Prostate gland (tissue), 2 donors: ENCODE results near the gene LENG9.
"Not testable (repeated sequence)": the region's sequence is repeated elsewhere in the genome, so short reads cannot be mapped to it uniquely, and the experiment has no call there.

Experiments
- POLR2A ChIP-seq: fragments of 450-650 bp; IDR thresholded peaks from one replicate; pipeline ENCODE4 v1.6.1; 2016; ENCODE audit warnings: antibody characterized with exemption, mild to moderate bottlenecking
- TF ChIP-seq, protein P1 (sequence below), 4 experiments: fragments of 200-600 bp in 2 of 4; fragments of 450-650 bp in 2 of 4; sonication (generic) in 2 of 4; IDR thresholded peaks; 1 replicate in 3 of 4; 2 replicates in 1 of 4; pipeline ENCODE4 v1.5.1; 2016 to 2019; ENCODE audit warnings: antibody characterized with exemption in 4 of 4, mild to moderate bottlenecking in 2 of 4, moderate library complexity in 2 of 4

DNA sequence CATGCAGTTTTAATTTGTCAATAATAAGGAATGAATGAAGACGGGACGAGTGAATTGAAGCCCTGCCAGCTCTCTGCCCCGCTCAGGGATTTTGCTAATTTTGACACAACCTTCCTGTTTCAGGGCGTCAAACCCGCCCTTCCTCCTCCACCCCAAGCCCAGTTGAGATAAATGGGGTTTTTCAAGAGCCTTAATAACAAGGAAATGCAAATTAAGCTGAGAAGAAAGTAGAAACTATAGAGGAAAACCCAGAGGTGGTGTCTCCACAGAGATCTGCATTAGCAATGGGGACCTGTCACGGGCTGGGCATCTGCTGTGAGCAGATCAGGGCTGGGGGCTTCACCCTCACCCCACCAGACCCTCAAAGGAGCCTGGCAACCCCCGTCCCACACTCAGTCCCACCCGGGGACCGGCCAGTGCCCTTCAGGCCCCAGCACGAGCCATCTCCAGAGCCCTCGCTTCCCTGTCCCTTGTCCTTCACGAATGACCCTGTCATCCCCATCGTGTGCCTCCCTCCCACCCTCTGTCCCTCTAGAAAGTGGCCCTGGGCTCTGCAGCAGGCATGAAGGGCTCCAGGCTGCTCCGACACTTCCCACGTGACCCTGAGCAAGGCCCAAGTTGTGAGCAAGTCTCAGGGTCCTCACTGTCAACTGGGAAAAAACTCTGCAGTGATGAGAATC, 43.6 kb upstream of the LENG9 start:
- not testable (repeated sequence) for TF ChIP-seq POLR2A
- TF ChIP-seq, protein P1, sequence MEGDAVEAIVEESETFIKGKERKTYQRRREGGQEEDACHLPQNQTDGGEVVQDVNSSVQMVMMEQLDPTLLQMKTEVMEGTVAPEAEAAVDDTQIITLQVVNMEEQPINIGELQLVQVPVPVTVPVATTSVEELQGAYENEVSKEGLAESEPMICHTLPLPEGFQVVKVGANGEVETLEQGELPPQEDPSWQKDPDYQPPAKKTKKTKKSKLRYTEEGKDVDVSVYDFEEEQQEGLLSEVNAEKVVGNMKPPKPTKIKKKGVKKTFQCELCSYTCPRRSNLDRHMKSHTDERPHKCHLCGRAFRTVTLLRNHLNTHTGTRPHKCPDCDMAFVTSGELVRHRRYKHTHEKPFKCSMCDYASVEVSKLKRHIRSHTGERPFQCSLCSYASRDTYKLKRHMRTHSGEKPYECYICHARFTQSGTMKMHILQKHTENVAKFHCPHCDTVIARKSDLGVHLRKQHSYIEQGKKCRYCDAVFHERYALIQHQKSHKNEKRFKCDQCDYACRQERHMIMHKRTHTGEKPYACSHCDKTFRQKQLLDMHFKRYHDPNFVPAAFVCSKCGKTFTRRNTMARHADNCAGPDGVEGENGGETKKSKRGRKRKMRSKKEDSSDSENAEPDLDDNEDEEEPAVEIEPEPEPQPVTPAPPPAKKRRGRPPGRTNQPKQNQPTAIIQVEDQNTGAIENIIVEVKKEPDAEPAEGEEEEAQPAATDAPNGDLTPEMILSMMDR (IDR thresholded peaks at IDR 0.05), result not testable (repeated sequence)
